Nephron progenitor cell (in vitro differentiated cells): ENCODE data around the gene TF.

Source experiments
- DNase-seq: peaks from one replicate; pipeline ENCODE4 v3.0.0; 2021
- H3K27ac Mint-ChIP-seq: 2 replicates; pipeline ENCODE4 v1.8.0; 2021; ENCODE audit warnings: mild to moderate bottlenecking, moderate library complexity, mixed read lengths
- H3K27me3 Mint-ChIP-seq: 2 replicates; pipeline ENCODE4 v1.8.0; 2021; ENCODE audit warnings: mild to moderate bottlenecking, low read depth, mixed read lengths; ENCODE audit not compliant: poor library complexity
- H3K36me3 Mint-ChIP-seq: 2 replicates; pipeline ENCODE4 v1.8.0; 2021; ENCODE audit warnings: low read depth, mixed read lengths
- H3K4me1 Mint-ChIP-seq: 2 replicates; pipeline ENCODE4 v1.8.0; 2021; ENCODE audit warnings: mixed read lengths
- H3K4me3 Mint-ChIP-seq: 2 replicates; pipeline ENCODE4 v1.8.0; 2021; ENCODE audit warnings: mild to moderate bottlenecking, moderate library complexity, mixed read lengths
- H3K9me3 Mint-ChIP-seq: 2 replicates; pipeline ENCODE4 v1.8.0; 2021; ENCODE audit warnings: mild to moderate bottlenecking, moderate library complexity, mixed read lengths
- TF ChIP-seq, protein P1 (sequence below): fragments of 200-600 bp; sonication (generic); IDR thresholded peaks from 2 replicates; pipeline ENCODE4 v1.5.0; 2021; ENCODE audit warnings: antibody characterized with exemption

TF gene

DNA sequence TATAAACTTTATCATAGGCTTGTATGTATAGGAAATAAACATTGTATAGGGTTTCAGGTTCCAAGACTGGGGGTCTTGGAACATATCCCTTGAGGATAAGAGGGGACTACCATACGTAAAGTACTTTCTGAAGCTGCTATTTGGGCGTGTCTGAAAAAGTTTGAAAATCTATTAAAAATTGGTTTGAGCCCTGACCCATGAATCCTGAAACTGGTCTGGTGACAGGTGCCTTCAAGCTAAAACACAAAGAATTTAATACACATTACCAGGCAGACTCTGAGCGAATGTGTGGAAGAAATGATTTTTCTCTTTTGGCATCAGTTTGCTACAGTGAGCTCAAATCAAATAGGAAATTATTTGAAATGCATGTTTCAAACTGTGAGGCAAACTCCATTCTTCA, 16.3 kb downstream of the TF start:
- TF ChIP-seq, protein P1, sequence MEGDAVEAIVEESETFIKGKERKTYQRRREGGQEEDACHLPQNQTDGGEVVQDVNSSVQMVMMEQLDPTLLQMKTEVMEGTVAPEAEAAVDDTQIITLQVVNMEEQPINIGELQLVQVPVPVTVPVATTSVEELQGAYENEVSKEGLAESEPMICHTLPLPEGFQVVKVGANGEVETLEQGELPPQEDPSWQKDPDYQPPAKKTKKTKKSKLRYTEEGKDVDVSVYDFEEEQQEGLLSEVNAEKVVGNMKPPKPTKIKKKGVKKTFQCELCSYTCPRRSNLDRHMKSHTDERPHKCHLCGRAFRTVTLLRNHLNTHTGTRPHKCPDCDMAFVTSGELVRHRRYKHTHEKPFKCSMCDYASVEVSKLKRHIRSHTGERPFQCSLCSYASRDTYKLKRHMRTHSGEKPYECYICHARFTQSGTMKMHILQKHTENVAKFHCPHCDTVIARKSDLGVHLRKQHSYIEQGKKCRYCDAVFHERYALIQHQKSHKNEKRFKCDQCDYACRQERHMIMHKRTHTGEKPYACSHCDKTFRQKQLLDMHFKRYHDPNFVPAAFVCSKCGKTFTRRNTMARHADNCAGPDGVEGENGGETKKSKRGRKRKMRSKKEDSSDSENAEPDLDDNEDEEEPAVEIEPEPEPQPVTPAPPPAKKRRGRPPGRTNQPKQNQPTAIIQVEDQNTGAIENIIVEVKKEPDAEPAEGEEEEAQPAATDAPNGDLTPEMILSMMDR: no peak
- no peaks in the 10 kb centered on the region for H3K36me3 Mint-ChIP-seq
- no peaks in the 10 kb centered on the region for H3K4me1 Mint-ChIP-seq
- no peak for DNase-seq
- H3K27me3 Mint-ChIP-seq: peaks cover 41% of the 10 kb centered on the region
- H3K27ac Mint-ChIP-seq: no peak overlapping the region
- no peaks in the 10 kb centered on the region for H3K9me3 Mint-ChIP-seq
- H3K4me3 Mint-ChIP-seq: no peak overlapping the region

DNA sequence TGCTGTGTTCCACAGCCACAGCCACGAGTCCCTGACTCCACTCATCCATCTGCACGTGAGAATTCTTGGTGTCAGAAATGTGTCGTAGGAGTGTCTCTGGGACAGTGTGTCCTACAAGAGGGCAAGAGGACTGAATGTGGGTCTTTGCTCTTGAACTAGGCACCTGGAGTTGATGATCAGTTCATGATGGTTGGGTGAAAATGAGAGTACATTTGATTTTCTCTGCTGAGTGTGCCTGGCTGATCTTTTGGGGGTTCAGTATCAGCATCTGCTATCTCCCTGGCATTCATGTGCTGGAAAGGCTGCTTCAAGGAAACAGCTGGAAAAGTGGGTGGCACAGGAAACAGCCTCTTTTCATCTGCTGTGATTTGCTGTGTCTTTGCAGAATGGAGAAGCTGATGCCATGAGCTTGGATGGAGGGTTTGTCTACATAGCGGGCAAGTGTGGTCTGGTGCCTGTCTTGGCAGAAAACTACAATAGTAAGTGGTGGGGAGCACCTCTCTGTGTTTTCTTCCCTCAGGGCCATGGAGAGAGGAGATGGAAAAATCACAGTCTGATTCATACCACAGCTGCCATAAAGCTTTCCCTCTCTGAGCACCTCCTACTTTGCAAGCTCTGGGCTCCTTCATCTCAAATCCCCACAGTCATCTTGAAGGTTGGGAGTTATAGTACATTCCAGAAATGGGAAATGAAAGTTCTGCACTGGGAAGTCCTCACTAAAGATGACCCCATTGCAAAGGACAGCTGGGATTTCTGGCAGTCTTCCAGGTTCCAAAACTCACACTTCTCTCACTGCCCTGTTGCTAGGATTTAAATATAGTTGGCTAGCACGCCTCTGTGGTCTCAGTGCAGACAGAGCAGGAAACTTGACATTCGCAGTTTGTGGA, 17.8 kb downstream of the TF start:
- Mint-ChIP-seq H3K27ac (no peak overlapping the region), H3K27me3 (peaks cover 46% of the 10 kb centered on the region), H3K9me3 (no peaks in the 10 kb centered on the region), H3K4me3 (no peak overlapping the region), H3K36me3 (no peaks in the 10 kb centered on the region), H3K4me1 (no peaks in the 10 kb centered on the region)
- no peak for DNase-seq
- TF ChIP-seq, protein P1: no peak

DNA sequence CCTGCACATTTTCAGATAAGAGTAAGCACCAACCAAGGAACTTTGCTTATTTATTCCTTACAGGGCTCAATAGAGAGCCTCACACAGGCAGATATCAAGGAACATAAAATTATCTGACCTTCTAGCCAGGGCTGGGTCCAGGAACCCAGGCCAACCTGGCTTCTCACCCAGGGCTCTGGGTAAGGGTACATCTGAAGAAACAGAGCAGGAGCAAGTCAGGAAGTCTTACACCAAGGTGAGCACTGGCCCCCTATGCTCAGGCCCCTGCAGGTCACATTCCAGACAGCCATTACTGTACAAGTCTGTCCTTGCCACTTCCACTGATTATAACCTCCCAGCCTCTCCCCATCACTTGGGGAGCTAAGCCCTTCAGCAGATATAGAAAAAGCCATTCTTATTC, 19.1 kb downstream of the TF start:
- no peak overlapping the region for H3K27ac Mint-ChIP-seq
- TF ChIP-seq, protein P1: no peak
- H3K4me1 Mint-ChIP-seq: no peaks in the 10 kb centered on the region
- H3K27me3 Mint-ChIP-seq: peaks cover 46% of the 10 kb centered on the region
- H3K9me3 Mint-ChIP-seq: no peaks in the 10 kb centered on the region
- H3K36me3 Mint-ChIP-seq: no peaks in the 10 kb centered on the region
- no peak overlapping the region for H3K4me3 Mint-ChIP-seq
- DNase-seq: no peak

DNA sequence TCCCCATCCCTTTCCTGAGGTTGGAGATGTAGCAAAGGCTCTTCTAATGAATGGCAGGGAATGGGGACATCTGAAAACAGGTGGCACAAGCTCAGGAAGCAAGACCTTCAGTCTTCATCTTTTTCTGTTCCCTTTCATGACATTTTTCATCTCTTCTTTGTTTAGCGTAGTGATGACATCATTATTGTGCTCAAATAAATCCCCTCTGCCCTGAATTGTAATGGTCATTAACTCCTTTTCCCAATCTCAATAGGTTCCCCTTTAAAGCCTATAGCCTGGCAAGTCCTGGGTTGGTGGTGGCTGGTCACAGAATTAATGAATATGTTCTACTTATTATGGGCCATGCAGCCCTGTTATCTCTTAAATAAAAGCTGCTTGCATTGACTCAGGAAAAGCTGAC, 21.4 kb downstream of the TF start:
- Mint-ChIP-seq H3K4me1 (no peaks in the 10 kb centered on the region), H3K9me3 (no peaks in the 10 kb centered on the region), H3K36me3 (no peaks in the 10 kb centered on the region), H3K4me3 (no peak overlapping the region), H3K27ac (no peak overlapping the region), H3K27me3 (peaks cover 48% of the 10 kb centered on the region)
- TF ChIP-seq, protein P1: no peak
- DNase-seq: no peak

DNA sequence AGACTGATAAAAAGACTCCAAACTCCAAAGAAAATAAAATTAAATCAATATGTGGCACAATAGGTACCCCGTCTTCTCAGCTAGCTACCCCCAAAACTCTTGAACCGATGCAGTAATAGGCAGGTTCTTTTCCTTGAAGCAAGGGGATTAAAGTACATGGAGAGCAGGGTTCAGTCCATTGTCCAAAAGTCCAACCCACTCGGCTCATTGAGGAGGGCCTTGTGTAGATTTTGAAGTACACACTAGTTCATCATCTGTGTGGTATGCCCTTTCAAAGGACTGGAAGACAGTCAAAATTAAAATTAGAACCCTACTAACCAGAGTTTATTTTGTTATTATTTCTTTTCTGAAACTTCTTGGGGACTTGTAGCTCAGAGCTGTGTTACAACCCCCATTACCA, 23.3 kb downstream of the TF start:
- H3K4me3 Mint-ChIP-seq: no peak overlapping the region
- H3K4me1 Mint-ChIP-seq: no peaks in the 10 kb centered on the region
- no peaks in the 10 kb centered on the region for H3K9me3 Mint-ChIP-seq
- peaks cover 45% of the 10 kb centered on the region for H3K27me3 Mint-ChIP-seq
- DNase-seq: no peak
- TF ChIP-seq, protein P1: no peak
- no peaks in the 10 kb centered on the region for H3K36me3 Mint-ChIP-seq
- no peak overlapping the region for H3K27ac Mint-ChIP-seq

DNA sequence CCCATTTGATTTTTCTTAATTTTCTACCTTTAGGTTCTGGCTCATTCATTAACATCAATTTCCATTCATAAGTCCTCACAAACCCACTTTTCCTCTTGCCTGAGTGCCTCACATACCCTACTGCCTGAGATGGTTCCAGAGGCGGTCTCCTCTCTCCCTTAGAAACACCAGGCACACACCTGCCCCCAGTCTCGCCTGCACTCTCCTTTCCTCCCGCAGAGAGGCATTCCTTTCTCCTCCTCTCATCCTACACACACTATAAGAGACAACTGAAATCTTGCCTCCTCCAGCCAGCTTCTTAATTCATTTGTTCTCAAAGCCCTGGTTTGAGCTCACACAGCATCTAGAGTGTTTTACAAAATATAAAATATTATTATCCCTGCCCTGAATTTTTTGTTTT, 27.5 kb downstream of the TF start:
- Mint-ChIP-seq H3K4me1 (no peaks in the 10 kb centered on the region), H3K27me3 (peaks cover 38% of the 10 kb centered on the region), H3K36me3 (no peaks in the 10 kb centered on the region), H3K27ac (no peak overlapping the region), H3K9me3 (no peaks in the 10 kb centered on the region), H3K4me3 (no peak overlapping the region)
- TF ChIP-seq, protein P1: no peak
- DNase-seq: no peak
